ENCODE data around the gene TLE3.

The TLE3 gene

DNA sequence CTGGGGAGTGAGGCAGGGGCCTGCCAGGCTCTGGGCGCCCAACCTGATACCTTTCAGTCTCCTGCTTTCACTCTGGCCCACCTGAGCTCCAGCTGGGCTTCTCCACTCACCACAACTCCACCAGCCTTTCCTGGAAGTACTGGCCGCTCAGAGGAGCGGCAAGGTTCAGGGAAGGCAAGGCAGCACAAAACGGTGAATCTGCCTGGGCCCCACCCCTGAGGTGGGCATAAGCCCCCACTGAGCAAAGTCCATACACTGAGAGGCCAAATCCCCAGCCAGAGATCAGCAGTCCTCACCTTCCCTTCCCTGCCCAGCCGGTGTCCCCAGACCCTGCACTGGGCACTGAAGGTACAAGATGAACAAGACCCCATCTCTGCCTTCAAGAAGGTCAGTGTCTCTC, 70.7 kb downstream of the TLE3 start:
- no peak for FAIRE-seq

DNA sequence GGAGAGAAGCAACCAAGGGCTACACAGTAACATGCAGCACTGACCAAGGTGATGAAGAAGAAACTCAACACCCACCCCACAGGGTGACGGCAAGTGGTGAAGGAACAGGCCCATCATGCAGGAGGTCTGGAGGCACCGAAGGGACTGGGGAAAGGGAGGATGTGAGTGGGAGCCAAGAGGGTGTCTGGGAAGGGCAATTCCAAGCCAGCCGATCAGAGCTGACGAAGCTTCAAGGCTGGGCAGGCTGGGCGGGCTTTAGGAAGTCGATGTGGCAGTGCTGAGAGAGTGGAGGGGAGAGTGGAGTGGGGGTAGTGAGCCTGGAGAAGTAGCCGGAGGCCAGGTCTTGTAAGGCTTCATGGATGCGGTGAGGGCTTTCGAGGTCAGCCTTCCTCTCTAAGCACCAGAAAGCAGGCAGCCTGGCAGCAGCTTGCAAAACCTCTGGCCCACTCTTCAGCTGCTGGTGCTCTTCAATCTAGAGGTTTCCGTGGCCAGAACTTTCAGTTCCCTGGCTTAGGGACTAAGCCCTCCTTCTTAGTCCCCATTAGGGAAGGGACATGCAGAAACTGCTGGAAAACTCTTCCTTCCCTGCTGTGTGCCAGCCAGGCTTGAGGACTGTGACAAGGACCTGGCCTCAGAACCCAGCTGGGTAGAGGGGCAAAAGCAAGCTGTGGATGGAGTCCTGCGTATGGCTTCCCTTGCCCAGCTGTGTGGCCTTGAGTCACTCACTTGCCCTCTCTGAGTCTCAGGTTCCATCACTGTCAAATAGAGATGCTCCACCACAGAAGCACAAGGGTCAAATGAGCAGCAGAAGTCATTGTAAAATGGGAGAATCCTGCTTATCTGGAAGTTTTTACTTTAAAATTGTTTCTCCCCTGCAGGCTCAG, 72.1 kb downstream of the TLE3 start:
- FAIRE-seq = no peak

DNA sequence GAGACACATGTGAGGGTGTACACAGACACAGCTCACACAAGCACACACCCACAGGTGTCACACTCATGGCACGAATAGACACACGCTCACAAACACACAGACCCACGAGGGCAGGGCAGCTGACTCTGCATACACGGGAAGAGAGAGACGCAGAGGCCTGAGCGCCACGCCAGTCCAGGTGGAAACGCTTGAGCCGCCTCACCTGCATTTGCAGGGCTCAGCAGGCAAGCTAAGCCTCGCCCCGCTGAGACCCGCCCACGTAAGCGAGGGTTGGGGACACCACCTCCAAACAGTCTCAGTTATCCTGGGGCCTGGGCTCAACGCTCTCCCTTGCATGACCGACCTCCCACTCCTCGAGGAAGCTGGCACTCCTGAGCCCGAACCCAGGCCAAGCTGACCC, 73.2 kb downstream of the TLE3 start:
- FAIRE-seq = no peak

DNA sequence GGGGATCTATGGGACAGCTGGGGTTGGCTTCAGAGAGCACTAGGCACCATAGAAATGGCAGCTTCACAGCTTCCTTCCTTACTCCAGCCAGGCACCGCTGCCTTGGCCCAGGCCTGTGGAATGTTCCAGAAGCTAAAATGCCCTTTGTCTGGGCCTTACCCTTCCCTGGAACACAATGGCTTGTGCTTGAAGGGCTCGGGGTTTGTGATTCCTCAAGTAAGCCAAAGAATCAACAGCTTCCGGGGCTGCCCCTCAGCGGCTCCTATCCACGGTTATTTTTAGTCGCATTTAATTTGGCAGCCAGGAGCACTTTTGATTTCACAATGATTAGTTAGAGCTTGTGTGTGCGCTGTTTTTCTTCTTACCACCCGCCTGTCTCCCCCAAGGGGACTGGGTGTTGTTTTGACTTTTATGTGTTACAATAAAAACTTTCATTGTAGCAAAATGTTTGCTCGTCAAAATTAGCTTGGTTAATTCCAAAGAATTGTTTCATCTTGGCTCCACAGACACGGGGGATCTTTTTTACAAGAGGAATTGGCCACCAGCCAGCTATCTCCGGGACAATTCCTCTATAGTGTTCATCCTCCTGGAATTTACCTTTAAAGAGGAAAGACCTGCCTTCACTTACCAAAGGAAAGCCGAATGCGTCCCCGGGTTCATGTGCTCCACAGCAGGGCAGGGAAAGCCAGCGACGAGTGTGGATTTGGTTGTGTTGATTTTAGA, 73.8 kb downstream of the TLE3 start:
- peak; percentile 48 for FAIRE-seq

- no peak for FAIRE-seq
Measured at GRCh38 chr15:70023064-70023768, 74.5 kb downstream of the TLE3 start.

GRCh38 chr15:70020229-70020628, 77.5 kb downstream of the TLE3 start:
- FAIRE-seq = no peak

- no peak for FAIRE-seq
Measured at GRCh38 chr15:70018646-70019600, 78.8 kb downstream of the TLE3 start.

GRCh38 chr15:70017801-70018200, 79.9 kb downstream of the TLE3 start:
- FAIRE-seq = no peak

GRCh38 chr15:70017025-70017424, 80.7 kb downstream of the TLE3 start:
- no peak for FAIRE-seq

DNA sequence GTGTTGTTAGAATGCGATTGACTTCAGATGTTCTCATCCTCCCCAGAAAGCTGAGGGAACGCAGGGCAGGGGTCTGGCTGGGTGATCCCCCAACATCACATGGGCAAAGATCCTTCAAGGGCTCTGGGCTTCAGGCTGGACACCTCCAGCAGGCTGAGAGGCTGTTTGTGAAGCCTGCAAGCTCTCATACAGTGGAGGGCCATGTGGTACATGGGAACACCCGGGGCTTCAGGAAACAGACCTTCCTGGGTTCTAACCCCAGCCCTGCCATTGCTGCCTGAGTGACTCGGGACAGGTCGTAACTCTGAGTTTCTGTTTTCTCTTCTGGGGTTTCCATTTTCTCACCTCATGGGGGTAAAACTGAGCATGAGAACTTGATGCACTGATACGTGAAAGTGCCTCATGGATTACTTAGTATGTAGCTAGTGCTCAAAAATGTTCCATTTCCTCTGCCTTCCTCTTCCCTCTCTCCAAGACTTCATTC, 81.2 kb downstream of the TLE3 start:
- FAIRE-seq = no peak

- no peak for FAIRE-seq
Measured at GRCh38 chr15:70014860-70015490, 82.7 kb downstream of the TLE3 start.

DNA sequence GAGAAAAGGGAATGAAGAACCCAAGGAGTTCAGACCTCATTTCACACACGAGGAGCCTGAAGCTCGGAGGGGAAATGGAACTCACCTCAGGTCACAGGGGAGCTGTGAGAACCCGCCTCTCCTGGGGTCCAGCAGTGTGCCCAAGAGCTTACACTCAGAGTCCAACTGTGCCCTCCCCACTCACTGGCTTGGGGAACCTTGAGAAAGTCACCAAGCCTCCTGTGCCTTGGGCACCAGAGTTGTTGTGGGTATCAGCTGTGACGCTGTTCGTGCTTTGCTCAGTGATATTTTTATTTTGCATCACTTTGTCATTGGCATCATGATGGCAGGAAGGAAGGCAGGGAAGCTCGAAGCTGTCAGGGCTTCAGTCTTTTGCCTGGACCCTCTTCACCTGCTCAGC, 83.4 kb downstream of the TLE3 start:
- FAIRE-seq = no peak

- no peak for FAIRE-seq
Measured at GRCh38 chr15:70013656-70014313, 83.9 kb downstream of the TLE3 start.

GRCh38 chr15:70012895-70013294, 84.8 kb downstream of the TLE3 start:
- FAIRE-seq = no peak

DNA sequence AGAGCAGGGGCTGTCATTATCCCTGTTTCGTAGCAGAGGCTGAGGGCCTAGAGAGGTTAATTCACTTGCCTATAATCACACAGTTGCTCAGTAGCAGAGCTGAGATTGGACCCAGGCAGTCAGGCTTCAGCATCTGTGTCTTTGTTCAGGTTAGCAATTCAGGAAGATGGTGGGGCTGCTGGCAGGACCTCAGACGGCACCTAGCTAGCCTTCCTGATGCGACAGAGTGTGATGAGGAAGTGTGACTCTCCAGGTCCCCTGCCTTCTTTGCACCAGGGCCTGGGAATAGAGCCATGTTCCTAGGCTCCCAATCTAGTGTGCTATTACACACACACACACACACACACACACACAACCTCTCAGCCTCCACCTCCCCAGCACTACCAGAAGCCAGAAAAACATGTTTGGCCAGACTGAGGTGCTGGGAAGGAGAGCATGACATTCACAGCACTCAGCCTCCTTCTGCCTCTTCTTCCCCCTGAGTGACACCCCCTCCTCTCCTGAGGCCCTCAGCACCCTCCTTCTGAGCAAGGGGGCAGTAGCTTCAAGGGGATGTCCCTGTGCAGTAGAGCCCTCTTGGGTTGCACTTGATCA, 88.9 kb downstream of the TLE3 start:
- no peak for FAIRE-seq

- FAIRE-seq = no peak
Measured at GRCh38 chr15:70006259-70007147, 91.2 kb downstream of the TLE3 start.

GRCh38 chr15:70004826-70005225, 92.9 kb downstream of the TLE3 start:
- FAIRE-seq = no peak

GRCh38 chr15:70002897-70003296, 94.8 kb downstream of the TLE3 start:
- FAIRE-seq = no peak

DNA sequence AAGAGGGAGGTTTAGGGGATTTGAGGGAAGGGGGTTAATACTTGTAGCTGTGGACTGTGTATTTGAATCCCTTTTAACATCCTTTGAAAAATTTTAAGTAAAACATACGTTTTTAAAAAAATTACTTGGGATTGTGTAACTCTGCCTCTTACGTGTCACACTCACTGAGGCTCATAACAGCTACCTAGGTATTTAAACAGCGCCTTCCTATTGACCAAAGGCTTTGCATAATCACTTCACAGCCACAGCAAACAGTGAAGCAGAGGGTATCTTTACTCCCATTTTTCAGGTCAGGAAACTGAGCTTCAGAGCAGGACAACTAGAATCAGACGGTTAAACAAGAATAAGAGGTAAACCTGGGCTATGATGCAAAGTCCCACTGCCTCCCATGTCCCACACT, 95.9 kb downstream of the TLE3 start:
- no peak for FAIRE-seq

Data from endometrium (tissue), 2 donors.